H9 (cell line): ENCODE measurements around the gene DCHS2. TPM values are rescaled to one million over a fixed set of nuclear protein-coding genes. Genes with fewer than 3 reads are reported as not detected.

Source experiments
- DNase-seq: peaks from one replicate; pipeline ENCODE4 v3.0.0-alpha.2; 2017
- H2AFZ ChIP-seq: one replicate; pipeline ENCODE4 v1.6.1; 2013; ENCODE audit warnings: mild to moderate bottlenecking, low read length, control low read depth, moderate library complexity
- H2AK5ac ChIP-seq: 2 replicates; pipeline ENCODE4 v1.6.1; 2013; ENCODE audit warnings: low read length, control low read depth, mixed read lengths; ENCODE audit not compliant: insufficient read length
- H2BK120ac ChIP-seq: one replicate; pipeline ENCODE4 v1.6.1; 2013; ENCODE audit warnings: low read depth, mild to moderate bottlenecking, low read length, control low read depth, inconsistent platforms; ENCODE audit not compliant: poor library complexity, severe bottlenecking
- H2BK12ac ChIP-seq: 2 replicates; pipeline ENCODE4 v1.6.1; 2013; ENCODE audit warnings: low read length, control low read depth, mixed read lengths, low read depth; ENCODE audit not compliant: insufficient read length
- H2BK15ac ChIP-seq: 2 replicates; pipeline ENCODE4 v1.6.1; 2013; ENCODE audit warnings: low read depth, low read length, control low read depth
- H2BK20ac ChIP-seq: one replicate; pipeline ENCODE4 v1.6.1; 2013; ENCODE audit warnings: low read depth, mild to moderate bottlenecking, low read length, control low read depth, inconsistent platforms; ENCODE audit not compliant: poor library complexity, severe bottlenecking
- H2BK5ac ChIP-seq: 2 replicates; pipeline ENCODE4 v1.6.1; 2013; ENCODE audit warnings: low read length, control low read depth, mixed read lengths; ENCODE audit not compliant: insufficient read length
- H3K14ac ChIP-seq: 2 replicates; pipeline ENCODE4 v1.6.1; 2013; ENCODE audit warnings: low read length, control low read depth; ENCODE audit not compliant: insufficient read depth
- H3K18ac ChIP-seq: 2 replicates; pipeline ENCODE4 v1.6.1; 2013; ENCODE audit warnings: low read depth, mild to moderate bottlenecking, mixed read lengths, low read length, control low read depth; ENCODE audit not compliant: insufficient read length
- H3K23ac ChIP-seq: 2 replicates; pipeline ENCODE4 v1.6.1; 2013; ENCODE audit warnings: low read length, control low read depth, mixed read lengths, low read depth; ENCODE audit not compliant: insufficient read length
- H3K23me2 ChIP-seq: 2 replicates; pipeline ENCODE4 v1.6.1; 2013; ENCODE audit warnings: low read depth, mild to moderate bottlenecking, mixed read lengths, low read length, control low read depth; ENCODE audit not compliant: insufficient read length, poor library complexity, severe bottlenecking
- H3K27ac ChIP-seq: 2 replicates; pipeline ENCODE4 v1.5.1; 2013; ENCODE audit warnings: low read length, control low read depth, mixed read lengths, low read depth; ENCODE audit not compliant: insufficient read length
- H3K27me3 ChIP-seq: 2 replicates; pipeline ENCODE4 v1.6.1; 2013; ENCODE audit warnings: low read length, control low read depth, inconsistent platforms; ENCODE audit not compliant: insufficient read depth
- H3K4ac ChIP-seq: 2 replicates; pipeline ENCODE4 v1.6.1; 2013; ENCODE audit warnings: low read depth, mild to moderate bottlenecking, control low read depth, inconsistent platforms, low read length, moderate library complexity
- H3K4me1 ChIP-seq: 2 replicates; pipeline ENCODE4 v1.6.1; 2013; ENCODE audit warnings: low read length, control low read depth, inconsistent platforms; ENCODE audit not compliant: insufficient read depth
- H3K4me2 ChIP-seq: 2 replicates; pipeline ENCODE4 v1.6.1; 2013; ENCODE audit warnings: low read length, control low read depth, mixed read lengths; ENCODE audit not compliant: insufficient read length, insufficient read depth
- H3K56ac ChIP-seq: 2 replicates; pipeline ENCODE4 v1.6.1; 2013; ENCODE audit warnings: low read depth, mild to moderate bottlenecking, mixed read lengths, low read length, control low read depth; ENCODE audit not compliant: insufficient read length
- H3K79me1 ChIP-seq: 2 replicates; pipeline ENCODE4 v1.6.1; 2013; ENCODE audit warnings: low read depth, mild to moderate bottlenecking, moderate library complexity, low read length, control low read depth, inconsistent platforms; ENCODE audit not compliant: insufficient read depth, poor library complexity, severe bottlenecking
- H3K79me2 ChIP-seq: 2 replicates; pipeline ENCODE4 v1.6.1; 2013; ENCODE audit warnings: low read length, control low read depth, inconsistent platforms; ENCODE audit not compliant: insufficient read depth
- H3K9ac ChIP-seq: 2 replicates; pipeline ENCODE4 v1.6.1; 2013; ENCODE audit warnings: low read length, control low read depth, mixed read lengths; ENCODE audit not compliant: insufficient read length; ENCODE audit errors: extremely low read depth
- H3K9me3 ChIP-seq: one replicate; pipeline ENCODE4 v1.6.1; 2013; ENCODE audit warnings: low read depth, low read length, inconsistent platforms; ENCODE audit not compliant: control insufficient read depth
- H3T11ph ChIP-seq: one replicate; pipeline ENCODE4 v1.6.1; 2013; ENCODE audit warnings: mild to moderate bottlenecking, low read length, control low read depth, inconsistent platforms
- H4K20me1 ChIP-seq: one replicate; pipeline ENCODE4 v1.6.1; 2013; ENCODE audit not compliant: control insufficient read depth, insufficient read length, insufficient read depth
- H4K5ac ChIP-seq: 2 replicates; pipeline ENCODE4 v1.6.1; 2013; ENCODE audit warnings: low read depth, mild to moderate bottlenecking, mixed read lengths, low read length, control low read depth; ENCODE audit not compliant: insufficient read length
- H4K8ac ChIP-seq: replicated peaks from 2 replicates; pipeline ENCODE4 v1.6.1; 2013; ENCODE audit warnings: low read length, control low read depth, mixed read lengths, low read depth; ENCODE audit not compliant: insufficient read length
- H4K91ac ChIP-seq: 2 replicates; pipeline ENCODE4 v1.6.1; 2013; ENCODE audit warnings: low read depth, mild to moderate bottlenecking, moderate library complexity, mixed read lengths, low read length, control low read depth; ENCODE audit not compliant: insufficient read length
- H3K27ac Mint-ChIP-seq, 3 experiments: 2 replicates in 2 of 3; 3 replicates in 1 of 3; pipeline ENCODE4 v1.8.0; 2020 to 2021; ENCODE audit warnings: mixed read lengths in 3 of 3, mild to moderate bottlenecking in 1 of 3, moderate library complexity in 1 of 3
- H3K27me3 Mint-ChIP-seq: 2 replicates; pipeline ENCODE4 v1.8.0; 2021; ENCODE audit warnings: low read depth, mild to moderate bottlenecking, moderate library complexity, mixed read lengths
- H3K36me3 Mint-ChIP-seq, 3 experiments: 2 replicates in 2 of 3; 3 replicates in 1 of 3; pipeline ENCODE4 v1.8.0; 2020 to 2021; ENCODE audit warnings: low read depth in 3 of 3, mixed read lengths in 3 of 3; ENCODE audit not compliant: insufficient read depth in 1 of 3
- H3K4me1 Mint-ChIP-seq, 2 experiments: 2 replicates each; pipeline ENCODE4 v1.8.0; 2020; ENCODE audit warnings: mixed read lengths in 2 of 2
- H3K4me3 Mint-ChIP-seq, 2 experiments: 2 replicates in 1 of 2; 3 replicates in 1 of 2; pipeline ENCODE4 v1.8.0; 2020 to 2021; ENCODE audit warnings: mild to moderate bottlenecking in 2 of 2, mixed read lengths in 2 of 2, moderate library complexity in 1 of 2
- H3K9me3 Mint-ChIP-seq, 2 experiments: 2 replicates in 1 of 2; 3 replicates in 1 of 2; pipeline ENCODE4 v1.8.0; 2020; ENCODE audit warnings: mild to moderate bottlenecking in 2 of 2, mixed read lengths in 2 of 2, moderate library complexity in 1 of 2
- CTCF ChIP-seq: fragments of 200-600 bp; sonication (generic); conservative IDR thresholded peaks from 3 replicates; pipeline ENCODE4 v1.8.0; 2021; ENCODE audit warnings: antibody characterized with exemption, mild to moderate bottlenecking
- WGBS: extraction: QIAGEN DNeasy Blood & Tissue Kit; methylation state at CpG from one replicate; pipeline ENCODE4 v1.1.7; 2013; ENCODE audit warnings: missing lambda C conversion rate, low lambda C conversion rate, mixed read lengths; ENCODE audit not compliant: insufficient read length; ENCODE audit errors: extremely low coverage; 5-methylcytosine and 5-hydroxymethylcytosine counted together
- total RNA-seq: library from RNA; stranded (reverse); gene quantifications from 2 replicates; pipeline ENCODE4 v1.2.1, GENCODE V29; 2021

Gene DCHS2
- total RNA-seq, 1 experiment from 2014 or later: 0.57 TPM

GRCh38 chr4:154376486-154376885 is 115.1 kb downstream of the DCHS2 start:
- Histone ChIP-seq H3K23ac (no peak overlapping the region), H3K9ac (no peak overlapping the region), H3K79me2 (no peaks in the 10 kb centered on the region), H3K79me1 (no peaks in the 10 kb centered on the region), H4K5ac (no peak overlapping the region), H2BK5ac (no peak overlapping the region), H3K4me1 (no peaks in the 10 kb centered on the region), H3K4me2 (no peak overlapping the region), H3K23me2 (no peaks in the 10 kb centered on the region), H3K18ac (no peak overlapping the region), H2BK15ac (no peak overlapping the region), H4K20me1 (no peaks in the 10 kb centered on the region), H2BK12ac (no peak overlapping the region), H2BK120ac (no peak overlapping the region), H4K8ac (no peak overlapping the region), H3K14ac (no peak overlapping the region), H2AFZ (no peak overlapping the region), H3K27me3 (no peaks in the 10 kb centered on the region), H3K4ac (no peak overlapping the region), H2BK20ac (no peak overlapping the region), H4K91ac (no peak overlapping the region), H3K9me3 (no peaks in the 10 kb centered on the region), H3T11ph (no peak overlapping the region), H3K27ac (no peak overlapping the region), H3K56ac (no peak overlapping the region), H2AK5ac (no peak overlapping the region)
- no peak for DNase-seq
- Mint-ChIP-seq H3K4me3 (no peak overlapping the region), H3K9me3 (peaks cover 0 to 3% of the 10 kb centered on the region in 2 experiments; a peak in 1 of 5 replicates), H3K27ac (no peak overlapping the region), H3K4me1 (no peaks in the 10 kb centered on the region), H3K36me3 (no peaks in the 10 kb centered on the region), H3K27me3 (peaks cover 1% of the 10 kb centered on the region; the same call in 1 of the 2 replicates)
- no CpG with 5 or more reads among the region's 1 CpG for WGBS
- no peak for TF ChIP-seq CTCF
